ENCODE data around the gene LURAP1L.

Gene LURAP1L

DNA sequence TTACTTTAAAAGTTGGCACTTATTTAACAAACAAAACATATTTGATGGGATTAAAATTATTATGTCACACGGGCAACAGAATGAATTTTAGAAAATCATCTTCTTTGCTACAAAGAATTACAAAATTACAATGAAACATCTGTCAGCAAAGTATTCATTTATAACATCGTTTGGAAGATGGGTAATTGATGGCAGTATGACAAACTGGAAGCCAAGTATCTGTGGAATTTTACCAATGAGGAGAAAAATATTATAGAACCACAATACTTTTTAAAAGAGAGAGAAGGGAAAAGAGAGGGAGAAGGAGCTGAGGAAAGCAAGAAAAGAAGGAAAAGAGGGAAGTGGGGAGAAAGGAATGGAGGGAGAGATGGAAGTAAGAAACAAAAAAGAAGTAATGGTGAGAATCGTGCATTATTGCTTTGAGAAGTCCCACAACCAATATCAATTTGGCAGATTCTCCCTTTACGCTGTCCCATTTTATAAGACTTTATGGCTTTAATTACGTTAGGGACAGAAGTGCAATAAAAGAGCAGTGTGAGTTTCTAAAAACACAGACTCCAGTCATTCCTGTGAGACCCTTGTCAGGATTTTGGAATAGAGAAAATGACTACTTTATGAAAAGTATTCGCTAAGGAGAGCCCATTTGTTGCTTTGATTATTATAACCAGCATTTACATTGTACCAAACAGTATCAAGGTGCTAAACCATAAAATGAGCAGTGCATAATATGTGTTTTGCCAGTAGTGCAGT lies 76.7 kb downstream of the LURAP1L start:
- H3K4me3 ChIP-seq (ENCODE audit: low read depth, low read length) = no peak overlapping the region
- no peak for DNase-seq (ENCODE audit: low read depth)
- TF ChIP-seq, protein P1, sequence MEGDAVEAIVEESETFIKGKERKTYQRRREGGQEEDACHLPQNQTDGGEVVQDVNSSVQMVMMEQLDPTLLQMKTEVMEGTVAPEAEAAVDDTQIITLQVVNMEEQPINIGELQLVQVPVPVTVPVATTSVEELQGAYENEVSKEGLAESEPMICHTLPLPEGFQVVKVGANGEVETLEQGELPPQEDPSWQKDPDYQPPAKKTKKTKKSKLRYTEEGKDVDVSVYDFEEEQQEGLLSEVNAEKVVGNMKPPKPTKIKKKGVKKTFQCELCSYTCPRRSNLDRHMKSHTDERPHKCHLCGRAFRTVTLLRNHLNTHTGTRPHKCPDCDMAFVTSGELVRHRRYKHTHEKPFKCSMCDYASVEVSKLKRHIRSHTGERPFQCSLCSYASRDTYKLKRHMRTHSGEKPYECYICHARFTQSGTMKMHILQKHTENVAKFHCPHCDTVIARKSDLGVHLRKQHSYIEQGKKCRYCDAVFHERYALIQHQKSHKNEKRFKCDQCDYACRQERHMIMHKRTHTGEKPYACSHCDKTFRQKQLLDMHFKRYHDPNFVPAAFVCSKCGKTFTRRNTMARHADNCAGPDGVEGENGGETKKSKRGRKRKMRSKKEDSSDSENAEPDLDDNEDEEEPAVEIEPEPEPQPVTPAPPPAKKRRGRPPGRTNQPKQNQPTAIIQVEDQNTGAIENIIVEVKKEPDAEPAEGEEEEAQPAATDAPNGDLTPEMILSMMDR (IDR thresholded peaks at IDR 0.05; ENCODE audit: control insufficient read depth, extremely low read depth, insufficient read depth) = no peak

DNA sequence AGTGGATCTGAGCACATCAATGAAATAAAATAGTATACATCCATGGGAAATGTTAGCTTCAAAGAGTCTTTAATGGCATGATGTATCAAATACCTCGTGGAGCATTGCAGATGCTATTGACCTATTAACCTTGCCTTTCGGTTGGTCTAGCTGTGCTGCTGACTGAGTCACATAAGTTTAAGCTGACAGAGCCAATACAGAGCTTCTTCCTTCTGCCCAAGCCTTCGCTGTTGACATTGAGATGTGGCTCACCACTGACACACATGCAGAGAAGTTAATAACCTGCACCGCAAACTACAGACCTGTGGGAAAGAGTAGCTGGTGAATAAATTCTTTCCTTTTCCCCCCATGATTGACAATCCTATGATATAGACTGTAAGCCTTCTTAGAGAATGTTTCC lies 78.2 kb downstream of the LURAP1L start:
- no peak for DNase-seq (ENCODE audit: low read depth)
- no peak overlapping the region for H3K4me3 ChIP-seq (ENCODE audit: low read depth, low read length)
- TF ChIP-seq, protein P1 (IDR thresholded peaks at IDR 0.05; ENCODE audit: control insufficient read depth, extremely low read depth, insufficient read depth) = no peak

DNA sequence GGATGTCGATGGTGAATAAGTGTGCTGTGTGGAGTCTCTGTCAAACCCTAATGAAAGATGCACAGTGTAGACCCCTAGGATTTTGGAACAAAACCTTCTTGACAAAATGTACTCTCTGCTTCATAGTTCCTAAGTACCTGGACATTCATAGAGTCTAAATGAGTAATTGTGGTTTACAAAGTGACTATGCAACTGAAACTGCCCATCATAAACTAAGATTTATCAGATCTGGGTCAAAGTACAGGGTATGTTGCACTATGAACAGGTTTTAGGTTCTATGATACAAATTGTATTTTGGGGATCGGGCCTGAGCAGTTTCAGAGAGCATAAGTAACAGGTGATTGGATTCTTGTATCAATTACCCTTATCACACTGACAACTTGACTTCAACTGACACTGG lies 79.4 kb downstream of the LURAP1L start:
- no peak for DNase-seq (ENCODE audit: low read depth)
- TF ChIP-seq, protein P1 (IDR thresholded peaks at IDR 0.05; ENCODE audit: control insufficient read depth, extremely low read depth, insufficient read depth) = no peak
- no peak overlapping the region for H3K4me3 ChIP-seq (ENCODE audit: low read depth, low read length)

DNA sequence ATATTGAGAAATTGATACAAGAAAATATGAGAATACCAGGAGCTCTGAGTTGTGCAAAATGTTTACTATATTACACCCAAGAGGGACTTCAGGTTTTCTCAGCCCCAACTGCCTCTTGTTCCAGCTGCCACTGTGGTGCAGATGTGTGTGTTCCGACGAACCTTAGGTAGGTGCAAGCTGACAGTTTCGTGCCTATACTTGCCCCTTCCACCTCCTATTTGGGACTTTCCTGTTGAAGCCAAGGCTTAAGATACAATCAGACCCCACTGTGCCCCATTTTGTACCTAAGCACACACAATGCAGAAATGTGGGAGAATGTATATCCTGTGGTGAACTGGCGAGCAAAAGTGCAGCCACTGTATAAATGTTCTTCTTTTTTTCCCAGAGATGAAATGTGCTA lies 80.2 kb downstream of the LURAP1L start:
- H3K4me3 ChIP-seq (ENCODE audit: low read depth, low read length) = no peak overlapping the region
- DNase-seq (ENCODE audit: low read depth) = no peak
- TF ChIP-seq, protein P1 (IDR thresholded peaks at IDR 0.05; ENCODE audit: control insufficient read depth, extremely low read depth, insufficient read depth) = no peak

DNA sequence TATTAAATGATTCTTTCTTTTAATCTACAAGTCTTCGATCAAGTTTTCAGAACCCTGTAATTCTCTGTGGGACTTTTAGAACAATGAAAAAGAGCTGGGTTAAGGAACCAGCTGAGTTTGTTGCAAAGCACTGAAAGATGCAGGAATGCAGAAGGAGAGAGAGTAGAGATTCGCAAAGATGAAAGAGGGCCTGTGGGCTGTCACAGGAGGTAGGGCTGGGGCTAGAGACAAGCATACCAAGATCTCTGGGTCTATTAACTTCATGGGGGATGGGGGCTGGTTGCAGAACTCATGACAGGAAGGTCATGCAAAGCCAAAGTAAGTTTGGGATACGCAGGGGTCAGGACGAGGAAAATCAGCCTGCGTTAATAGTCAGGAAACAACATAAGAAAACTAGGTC lies 81.8 kb downstream of the LURAP1L start:
- no peak overlapping the region for H3K4me3 ChIP-seq (ENCODE audit: low read depth, low read length)
- TF ChIP-seq, protein P1 (IDR thresholded peaks at IDR 0.05; ENCODE audit: control insufficient read depth, extremely low read depth, insufficient read depth) = no peak
- DNase-seq (ENCODE audit: low read depth) = no peak

DNA sequence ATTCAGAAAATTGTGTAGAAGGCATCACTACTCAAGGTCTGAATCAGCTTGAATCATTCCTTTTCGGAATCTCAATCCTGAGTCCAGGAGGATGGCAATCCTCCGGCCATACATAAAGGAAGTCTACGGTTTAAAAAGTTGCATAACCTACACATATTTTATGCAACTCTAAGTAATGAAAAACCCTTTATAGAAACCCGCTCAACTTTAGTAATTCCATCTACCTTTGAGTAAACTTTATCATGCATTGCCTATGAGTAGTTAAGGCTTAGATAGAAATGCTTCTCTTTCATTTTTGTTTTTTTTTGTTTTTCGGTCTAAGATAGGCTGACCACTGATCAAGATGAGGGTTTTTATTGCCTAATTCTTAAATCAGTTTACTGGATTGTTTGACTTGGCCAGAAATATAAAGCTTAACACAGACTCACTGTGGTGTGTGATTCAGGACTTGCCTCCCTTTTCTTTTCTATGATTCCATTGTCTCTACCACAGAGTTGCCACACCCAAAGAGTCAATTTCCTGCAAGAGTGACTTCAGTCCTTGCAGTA lies 85.0 kb downstream of the LURAP1L start:
- no peak overlapping the region for H3K4me3 ChIP-seq (ENCODE audit: low read depth, low read length)
- no peak for DNase-seq (ENCODE audit: low read depth)
- TF ChIP-seq, protein P1 (IDR thresholded peaks at IDR 0.05; ENCODE audit: control insufficient read depth, extremely low read depth, insufficient read depth) = no peak

DNA sequence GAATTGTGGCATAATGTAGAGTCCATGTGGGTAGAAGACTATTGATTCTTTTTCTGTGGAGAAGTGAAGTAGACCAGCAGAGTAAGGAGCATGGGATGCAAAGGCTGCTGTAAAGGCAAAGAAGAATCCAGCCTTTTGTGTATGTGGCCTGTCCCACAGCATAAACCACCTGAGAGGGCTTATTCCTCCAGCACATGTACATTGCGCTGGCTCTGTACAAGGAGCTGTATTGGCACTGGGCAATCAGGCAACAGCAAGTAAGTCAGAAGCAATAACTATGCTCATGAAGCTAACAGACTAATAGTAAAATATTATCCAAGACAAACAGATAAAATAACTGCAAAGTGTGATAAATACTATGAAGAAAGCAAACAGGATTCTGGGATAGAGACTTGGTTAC lies 86.2 kb downstream of the LURAP1L start:
- no peak overlapping the region for H3K4me3 ChIP-seq (ENCODE audit: low read depth, low read length)
- no peak for DNase-seq (ENCODE audit: low read depth)
- TF ChIP-seq, protein P1 (IDR thresholded peaks at IDR 0.05; ENCODE audit: control insufficient read depth, extremely low read depth, insufficient read depth) = no peak
